HFF-Myc (cell line): ENCODE results near the gene ZSCAN20.

Source experiments
- DNase-seq: peaks from one replicate; pipeline ENCODE4 v3.0.0-alpha.2; 2011; ENCODE audit warnings: low read depth; ENCODE audit errors: extremely low read depth
- H3K4me3 ChIP-seq: replicated peaks from 2 replicates; pipeline ENCODE4 v1.5.1; 2011; ENCODE audit warnings: low read depth, mild to moderate bottlenecking, control low read depth, low read length
- TF ChIP-seq, protein P1 (sequence below): IDR thresholded peaks from 2 replicates; pipeline ENCODE4 v1.5.1; 2012; ENCODE audit warnings: mild to moderate bottlenecking, low read depth, low read length, control low read depth; ENCODE audit errors: missing control alignments

ZSCAN20 gene

DNA sequence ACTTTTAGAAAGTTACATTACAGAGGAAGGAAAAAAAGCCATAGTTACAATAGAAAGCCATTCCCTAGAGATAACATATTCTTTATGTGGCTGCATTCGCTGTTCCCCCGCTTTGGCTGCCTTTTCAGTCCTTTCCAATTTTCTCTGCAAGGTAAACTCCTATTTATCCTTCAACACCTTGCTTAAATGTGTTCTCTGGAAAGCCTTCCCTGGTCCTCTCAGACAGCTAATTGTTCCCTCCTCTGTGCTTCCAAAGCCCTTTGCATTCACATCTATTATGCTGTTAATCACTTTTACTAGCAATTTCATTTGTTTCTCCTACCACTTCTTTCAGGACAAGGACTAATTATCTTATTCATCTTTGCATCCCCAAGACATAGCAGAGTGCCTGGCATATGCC is 43.1 kb upstream of the ZSCAN20 start:
- TF ChIP-seq, protein P1, sequence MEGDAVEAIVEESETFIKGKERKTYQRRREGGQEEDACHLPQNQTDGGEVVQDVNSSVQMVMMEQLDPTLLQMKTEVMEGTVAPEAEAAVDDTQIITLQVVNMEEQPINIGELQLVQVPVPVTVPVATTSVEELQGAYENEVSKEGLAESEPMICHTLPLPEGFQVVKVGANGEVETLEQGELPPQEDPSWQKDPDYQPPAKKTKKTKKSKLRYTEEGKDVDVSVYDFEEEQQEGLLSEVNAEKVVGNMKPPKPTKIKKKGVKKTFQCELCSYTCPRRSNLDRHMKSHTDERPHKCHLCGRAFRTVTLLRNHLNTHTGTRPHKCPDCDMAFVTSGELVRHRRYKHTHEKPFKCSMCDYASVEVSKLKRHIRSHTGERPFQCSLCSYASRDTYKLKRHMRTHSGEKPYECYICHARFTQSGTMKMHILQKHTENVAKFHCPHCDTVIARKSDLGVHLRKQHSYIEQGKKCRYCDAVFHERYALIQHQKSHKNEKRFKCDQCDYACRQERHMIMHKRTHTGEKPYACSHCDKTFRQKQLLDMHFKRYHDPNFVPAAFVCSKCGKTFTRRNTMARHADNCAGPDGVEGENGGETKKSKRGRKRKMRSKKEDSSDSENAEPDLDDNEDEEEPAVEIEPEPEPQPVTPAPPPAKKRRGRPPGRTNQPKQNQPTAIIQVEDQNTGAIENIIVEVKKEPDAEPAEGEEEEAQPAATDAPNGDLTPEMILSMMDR: no peak
- peak overlapping the region; percentile 71 for H3K4me3 ChIP-seq
- DNase-seq: no peak

DNA sequence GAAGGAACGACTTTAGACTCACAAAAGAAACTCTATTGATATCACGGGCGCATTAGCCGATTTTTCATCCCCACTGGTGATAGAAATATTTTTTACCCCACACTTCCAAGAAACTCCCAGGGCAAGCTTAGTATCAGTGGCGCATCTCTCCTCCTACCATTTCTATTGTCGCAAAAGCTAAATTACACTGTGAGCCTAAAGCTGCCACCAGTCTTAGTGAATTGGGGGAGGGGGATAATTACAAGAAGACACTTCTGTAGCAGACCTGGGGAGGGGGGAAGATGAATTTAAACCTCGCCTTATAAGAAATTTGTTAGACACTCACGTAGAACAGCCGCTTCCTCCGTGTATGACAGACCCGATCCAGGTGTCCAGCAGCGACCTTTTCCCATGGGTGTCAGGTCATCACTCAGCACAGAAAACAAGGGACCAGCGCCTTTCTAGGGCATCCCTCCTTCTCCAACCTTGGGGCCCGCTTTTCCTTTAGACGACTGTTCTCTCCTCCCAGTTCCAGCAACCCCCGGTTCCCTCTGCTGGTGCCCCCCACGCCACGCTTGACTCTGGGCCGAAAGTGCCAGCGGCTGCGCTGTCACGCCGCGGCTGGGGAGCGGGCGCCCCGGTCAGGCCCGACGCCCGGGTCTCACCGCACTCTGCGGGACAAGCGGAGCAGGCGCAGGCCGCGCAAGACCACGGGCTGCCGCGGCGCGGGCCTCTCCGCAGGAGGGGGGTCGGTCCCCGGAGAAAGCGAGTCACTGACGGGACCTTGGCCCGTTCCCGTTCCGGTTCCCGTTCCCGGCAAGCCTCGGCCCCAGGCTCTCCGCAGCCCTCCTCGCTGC is 42.4 kb upstream of the ZSCAN20 start:
- no peak for DNase-seq
- TF ChIP-seq, protein P1: no peak
- peak overlapping the region; percentile 71 for H3K4me3 ChIP-seq

DNA sequence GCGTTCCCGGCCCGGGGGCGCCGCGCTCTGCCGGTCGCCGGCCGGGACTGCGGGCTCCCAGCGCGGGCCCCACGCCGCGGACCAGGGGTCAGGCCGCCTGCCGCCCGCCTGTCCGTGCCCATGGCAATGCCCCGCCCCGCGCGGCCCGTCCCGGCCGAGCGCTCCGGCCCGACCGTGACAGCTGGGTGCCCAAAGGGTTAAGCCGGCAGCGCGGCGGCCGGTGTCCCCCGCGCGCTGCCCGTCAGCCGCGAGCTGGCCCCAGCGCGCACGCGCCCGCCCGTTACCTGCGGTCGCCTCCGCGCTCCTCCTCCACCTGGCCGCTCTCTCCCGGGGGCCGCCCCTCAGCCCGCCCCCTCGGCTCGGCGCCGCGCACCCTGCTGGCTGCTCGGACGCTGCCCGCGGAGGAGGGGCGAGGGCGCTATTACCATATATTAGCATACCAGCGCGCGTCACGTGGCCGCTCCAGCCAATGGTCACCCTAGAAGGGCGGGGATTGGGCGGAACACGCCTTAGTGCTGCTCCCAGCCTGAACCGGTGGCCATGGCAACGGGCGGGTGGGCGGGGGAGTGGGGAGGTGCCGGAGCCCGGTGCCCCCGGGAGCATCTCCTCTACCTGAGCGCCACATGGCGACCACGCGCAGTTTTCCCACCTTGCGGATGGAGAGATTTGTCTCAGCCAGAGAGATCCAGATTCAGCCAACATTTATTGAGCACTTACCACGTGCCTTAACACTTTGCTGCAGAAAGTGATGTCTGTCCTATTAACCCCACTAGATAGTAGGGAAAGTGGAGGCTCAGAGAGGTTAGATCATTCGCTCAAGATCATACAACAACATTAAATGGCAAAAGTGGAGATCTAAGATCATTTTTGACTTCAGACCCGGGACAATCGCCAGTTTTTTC is 41.5 kb upstream of the ZSCAN20 start, which contains the start of gene PHC2:
PHC2 (minus strand) TSS at position 404 of the 902 bp plus-strand sequence. CDS start 55,556 bp downstream, outside the sequence.
- TF ChIP-seq, protein P1: no peak
- DNase-seq: peak; percentile 87
- peak within 1 kb of the TSS; percentile 71 for H3K4me3 ChIP-seq

DNA sequence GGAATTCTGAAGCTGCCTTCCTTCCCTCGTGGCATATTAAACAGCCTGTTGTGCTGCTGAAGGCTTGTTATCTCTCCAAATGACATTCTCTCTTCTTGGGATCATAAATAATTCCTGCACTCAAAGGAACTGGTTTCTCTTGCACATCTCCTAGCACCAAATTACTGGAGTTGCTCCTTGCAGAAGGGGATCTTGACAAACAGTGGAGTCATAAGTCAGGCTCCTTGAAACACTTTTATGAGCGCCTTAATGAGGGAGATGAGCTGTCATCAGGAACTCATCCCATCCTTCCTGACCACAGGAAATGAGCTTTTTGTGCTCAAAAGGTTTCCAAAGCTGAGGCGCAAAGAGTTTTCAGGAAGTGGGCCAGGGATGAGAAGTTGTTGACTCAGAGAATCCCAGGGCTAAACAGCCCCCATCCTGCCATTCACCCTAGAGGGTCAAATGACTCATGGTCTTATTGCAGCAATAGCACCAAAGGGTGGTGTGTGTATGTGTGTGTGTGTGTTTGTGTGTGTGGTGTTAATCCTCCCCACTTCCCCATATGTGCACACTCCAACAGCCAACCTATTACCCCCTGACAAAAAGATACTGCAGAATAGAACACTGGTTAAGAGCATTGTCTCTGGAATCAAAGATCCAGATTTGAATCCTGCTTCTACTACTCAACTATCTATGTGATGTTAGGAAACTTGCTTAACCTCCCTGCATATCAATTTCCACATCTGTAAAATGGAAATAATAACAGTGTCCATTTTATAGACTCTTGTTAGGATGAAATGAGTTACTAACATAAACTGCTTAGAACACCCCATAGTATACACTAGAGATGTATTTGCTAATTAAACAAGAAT is 38.7 kb upstream of the ZSCAN20 start:
- H3K4me3 ChIP-seq: no peak overlapping the region
- TF ChIP-seq, protein P1: no peak
- peak; percentile 100 for DNase-seq

DNA sequence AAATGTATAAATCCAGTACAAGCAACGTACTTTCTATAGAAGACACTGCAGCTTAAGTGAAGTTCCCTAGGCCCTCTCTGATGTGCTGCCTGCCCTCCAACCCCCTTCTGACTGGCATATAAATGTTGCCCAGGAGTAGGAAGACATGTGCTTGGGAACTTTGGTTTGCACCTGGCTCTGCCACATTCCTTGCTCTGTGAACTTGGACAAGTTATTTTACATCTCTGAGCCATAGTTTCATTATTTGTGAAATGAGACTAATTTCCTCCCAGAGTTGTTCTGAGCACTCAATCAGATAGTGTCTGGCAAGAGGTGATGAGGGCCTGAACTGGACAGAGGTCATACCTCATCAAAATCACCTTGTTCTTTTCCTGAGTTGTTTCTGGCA is 38.1 kb upstream of the ZSCAN20 start:
- TF ChIP-seq, protein P1: no peak
- DNase-seq: no peak
- H3K4me3 ChIP-seq: no peak overlapping the region
